Breast epithelium (tissue), 3 donors: ENCODE measurements around the gene NAT9.

Experiments
- CTCF ChIP-seq, 3 donors: fragments of 450-650 bp; IDR thresholded peaks; one replicate each; pipeline ENCODE4 v1.5.1; 2016 to 2017; ENCODE audit warnings: antibody characterized with exemption in 3 of 3, mild to moderate bottlenecking in 3 of 3, moderate library complexity in 3 of 3
- POLR2AphosphoS5 ChIP-seq, 3 donors: sonication (generic); formaldehyde crosslinking; IDR thresholded peaks; one replicate each; pipeline ENCODE4 v1.6.1; 2017; ENCODE audit warnings: antibody characterized with exemption in 3 of 3

GRCh38 chr17:74740641-74741387 is 35.3 kb downstream of the NAT9 start:
- TF ChIP-seq POLR2AphosphoS5 (IDR thresholded peaks at IDR 0.05) (no peak), CTCF (IDR thresholded peaks at IDR 0.05) (no peak)
